Coronary artery (tissue), 2 donors: ENCODE data around the gene OR51M1.

Source experiments
- DNase-seq: peaks from one replicate; pipeline ENCODE4 v3.0.0-alpha.2; 2017; ENCODE audit warnings: low spot score
- H3K27ac ChIP-seq, 2 donors: fragments of 200-600 bp; sonication (generic); one replicate each; pipeline ENCODE4 v1.5.1; 2016 to 2019
- H3K4me3 ChIP-seq: fragments of 200-600 bp; sonication (generic); 2 replicates; pipeline ENCODE4 v1.5.1; 2016; ENCODE audit warnings: mild to moderate bottlenecking, moderate library complexity
- CTCF ChIP-seq: fragments of 200-600 bp; sonication (generic); IDR thresholded peaks from one replicate; pipeline ENCODE4 v1.5.1; 2019; ENCODE audit warnings: antibody characterized with exemption

OR51M1 gene

GRCh38 chr11:5366856-5367255 is 16.8 kb upstream of the OR51M1 start:
- H3K4me3 ChIP-seq, result no peak overlapping the region
- H3K27ac ChIP-seq, result no peak overlapping the region
- no peak for TF ChIP-seq CTCF
- no peak for DNase-seq

GRCh38 chr11:5367448-5368074 is 16.1 kb upstream of the OR51M1 start:
- no peak overlapping the region for H3K4me3 ChIP-seq
- TF ChIP-seq CTCF, result no peak
- H3K27ac ChIP-seq, result no peak overlapping the region
- DNase-seq, result no peak

- TF ChIP-seq CTCF, result no peak
- no peak for DNase-seq
- Histone ChIP-seq H3K27ac (no peak overlapping the region), H3K4me3 (no peak overlapping the region)
Measured at GRCh38 chr11:5368502-5369043, 15.0 kb upstream of the OR51M1 start.

- DNase-seq, result no peak
- Histone ChIP-seq H3K27ac (no peak overlapping the region), H3K4me3 (no peak overlapping the region)
- no peak for TF ChIP-seq CTCF
Measured at GRCh38 chr11:5369789-5370188, 13.8 kb upstream of the OR51M1 start.

GRCh38 chr11:5380740-5381342 is 2.8 kb upstream of the OR51M1 start:
- H3K27ac ChIP-seq, result no peak overlapping the region
- no peak for DNase-seq
- peak; percentile 56 for TF ChIP-seq CTCF
- no peak overlapping the region for H3K4me3 ChIP-seq

- Histone ChIP-seq H3K4me3 (no peak overlapping the region), H3K27ac (no peak overlapping the region)
- no peak for TF ChIP-seq CTCF
- no peak for DNase-seq
Measured at GRCh38 chr11:5384335-5384734, 723 bp downstream of the OR51M1 start.

- TF ChIP-seq CTCF, result no peak
- Histone ChIP-seq H3K27ac (no peak overlapping the region), H3K4me3 (no peak overlapping the region)
- no peak for DNase-seq
Measured at GRCh38 chr11:5390210-5390609, 6.6 kb downstream of the OR51M1 start.
